Measurements from ENCODE around the gene BNIP1. TPM values are rescaled to one million over a fixed set of nuclear protein-coding genes. Genes with fewer than 3 reads are reported as not detected.

BNIP1 gene, protein sequence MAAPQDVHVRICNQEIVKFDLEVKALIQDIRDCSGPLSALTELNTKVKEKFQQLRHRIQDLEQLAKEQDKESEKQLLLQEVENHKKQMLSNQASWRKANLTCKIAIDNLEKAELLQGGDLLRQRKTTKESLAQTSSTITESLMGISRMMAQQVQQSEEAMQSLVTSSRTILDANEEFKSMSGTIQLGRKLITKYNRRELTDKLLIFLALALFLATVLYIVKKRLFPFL
- total RNA-seq (2022; extraction: Qiagen RNA extraction) = 15.5 to 18.1 TPM (median 16.4 TPM) in 5 replicates

DNA sequence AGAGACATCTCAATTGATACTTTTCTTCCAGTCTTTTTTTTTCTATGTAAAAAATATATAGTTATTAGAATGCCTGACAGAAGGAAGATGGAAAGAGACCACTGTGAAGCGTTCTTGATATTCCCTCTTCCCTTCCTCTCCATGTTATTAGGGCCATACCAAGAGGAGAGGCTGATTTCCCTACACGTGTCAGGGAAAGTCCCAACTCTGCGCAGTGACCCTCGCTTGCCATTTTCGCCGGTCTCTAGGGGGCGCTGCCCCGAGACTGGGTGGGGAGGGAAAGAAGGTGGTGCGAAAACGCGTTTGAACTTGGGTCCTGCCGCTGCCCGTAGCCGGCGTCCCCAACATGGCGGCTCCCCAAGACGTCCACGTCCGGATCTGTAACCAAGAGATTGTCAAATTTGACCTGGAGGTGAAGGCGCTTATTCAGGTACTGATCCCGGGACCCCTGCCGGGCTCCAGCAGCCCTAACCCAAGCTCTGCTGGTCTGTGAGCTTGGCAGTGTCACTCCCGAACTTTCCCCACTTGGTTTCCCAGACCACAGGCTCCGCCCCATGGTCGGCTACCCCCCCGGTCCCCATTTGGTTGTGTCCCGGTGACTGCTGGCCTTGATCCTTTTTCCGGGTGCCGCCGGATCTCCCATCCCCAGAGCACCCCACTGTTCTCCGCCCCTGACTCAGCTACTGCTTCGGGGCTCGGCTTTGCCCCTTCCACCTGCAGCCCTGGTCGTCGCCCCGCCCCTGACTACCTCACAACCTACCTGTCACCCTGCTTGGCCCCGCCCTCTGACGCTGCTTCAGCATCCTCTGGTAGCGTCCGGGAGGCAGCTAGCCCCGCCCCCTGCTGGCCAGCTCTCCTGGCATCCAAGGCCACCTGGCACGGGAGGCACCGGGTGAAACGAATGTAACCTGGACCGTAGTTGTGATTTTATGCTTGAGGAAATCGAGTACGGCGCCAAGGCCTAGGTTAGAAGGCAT lies at the start of gene BNIP1:
Gene BNIP1 (plus strand): TSS at position 332 of the 977 bp plus-strand sequence. CDS start 15 bp downstream, at position 347.

Other genes with a start within 250 kb of the BNIP1 start
- gene RPL26L1, start 185.1 kb upstream of the BNIP1 start, total RNA-seq (2022; extraction: Qiagen RNA extraction) = 114 to 133 TPM (median 122 TPM) in 5 replicates
- gene ATP6V0E1, start 160.8 kb upstream of the BNIP1 start, total RNA-seq (2022; extraction: Qiagen RNA extraction) = 244 to 433 TPM (median 383 TPM) in 5 replicates
- gene CREBRF, start 88.2 kb upstream of the BNIP1 start, total RNA-seq (2022; extraction: Qiagen RNA extraction) = 1.7 to 3.6 TPM (median 2.6 TPM) in 5 replicates
- gene NKX2-5, start 90.7 kb downstream of the BNIP1 start, total RNA-seq (2022; extraction: Qiagen RNA extraction) = 10.7 to 15.8 TPM (median 13.4 TPM) in 5 replicates
- gene STC2, start 183.9 kb downstream of the BNIP1 start, total RNA-seq (2022; extraction: Qiagen RNA extraction) = 37.3 to 63.0 TPM (median 41.3 TPM) in 5 replicates